ENCODE data around the gene SLC24A4.

The SLC24A4 gene

GRCh38 chr14:92507174-92507768, 184.3 kb downstream of the SLC24A4 start:
- DNase-seq = peak; percentile 81 to 94

- no peak for DNase-seq
These were observed 188.0 kb downstream of the SLC24A4 start for GRCh38 chr14:92510972-92511371.

GRCh38 chr14:92511453-92512238, 188.7 kb downstream of the SLC24A4 start:
- no peak for DNase-seq

- no peak for DNase-seq
These were observed 189.8 kb downstream of the SLC24A4 start for GRCh38 chr14:92512807-92513203.

DNA sequence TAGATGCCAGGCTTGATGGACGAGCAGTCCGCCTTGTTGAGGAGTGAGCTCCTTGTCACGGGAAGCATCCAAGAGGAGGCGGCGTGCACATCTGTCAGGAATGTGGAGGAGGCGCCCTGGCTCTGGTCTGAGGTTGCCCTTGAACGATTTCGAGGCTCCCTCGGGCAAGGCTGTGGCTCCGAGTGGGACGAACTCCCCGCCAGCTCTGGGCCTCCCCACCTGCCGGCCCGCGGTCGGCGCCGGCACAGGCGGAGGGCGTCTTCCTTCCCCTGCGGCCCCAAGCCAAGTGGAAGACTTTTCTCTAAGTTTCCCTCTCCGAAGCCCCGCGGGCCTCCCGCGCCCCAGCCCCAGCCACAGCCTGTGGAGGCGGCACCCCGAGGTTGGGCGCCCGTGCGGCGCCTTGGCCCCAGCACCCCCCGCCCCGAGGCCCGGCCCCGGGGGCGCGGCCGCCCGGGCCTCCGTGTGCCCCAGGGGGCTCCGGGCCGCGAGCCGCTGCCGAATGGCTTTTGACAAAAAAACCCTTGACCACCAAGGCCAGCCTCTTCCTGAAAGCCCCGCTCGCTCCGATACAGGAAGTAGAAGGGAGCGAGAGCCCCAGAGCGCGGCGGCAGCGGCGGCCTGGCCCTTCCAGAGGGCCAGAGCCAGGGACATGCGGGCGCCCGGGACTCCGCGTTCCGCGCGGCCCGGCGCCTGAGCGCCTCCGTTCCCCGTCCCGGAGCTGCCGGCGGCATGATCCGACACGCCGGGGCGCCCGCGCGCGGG, 190.4 kb downstream of the SLC24A4 start, which contains the start of gene RIN3:
RIN3 (plus strand) TSS at position 578 of the 762 bp plus-strand sequence; CDS start at position 730, 152 bp downstream.
- no peak for DNase-seq

DNA sequence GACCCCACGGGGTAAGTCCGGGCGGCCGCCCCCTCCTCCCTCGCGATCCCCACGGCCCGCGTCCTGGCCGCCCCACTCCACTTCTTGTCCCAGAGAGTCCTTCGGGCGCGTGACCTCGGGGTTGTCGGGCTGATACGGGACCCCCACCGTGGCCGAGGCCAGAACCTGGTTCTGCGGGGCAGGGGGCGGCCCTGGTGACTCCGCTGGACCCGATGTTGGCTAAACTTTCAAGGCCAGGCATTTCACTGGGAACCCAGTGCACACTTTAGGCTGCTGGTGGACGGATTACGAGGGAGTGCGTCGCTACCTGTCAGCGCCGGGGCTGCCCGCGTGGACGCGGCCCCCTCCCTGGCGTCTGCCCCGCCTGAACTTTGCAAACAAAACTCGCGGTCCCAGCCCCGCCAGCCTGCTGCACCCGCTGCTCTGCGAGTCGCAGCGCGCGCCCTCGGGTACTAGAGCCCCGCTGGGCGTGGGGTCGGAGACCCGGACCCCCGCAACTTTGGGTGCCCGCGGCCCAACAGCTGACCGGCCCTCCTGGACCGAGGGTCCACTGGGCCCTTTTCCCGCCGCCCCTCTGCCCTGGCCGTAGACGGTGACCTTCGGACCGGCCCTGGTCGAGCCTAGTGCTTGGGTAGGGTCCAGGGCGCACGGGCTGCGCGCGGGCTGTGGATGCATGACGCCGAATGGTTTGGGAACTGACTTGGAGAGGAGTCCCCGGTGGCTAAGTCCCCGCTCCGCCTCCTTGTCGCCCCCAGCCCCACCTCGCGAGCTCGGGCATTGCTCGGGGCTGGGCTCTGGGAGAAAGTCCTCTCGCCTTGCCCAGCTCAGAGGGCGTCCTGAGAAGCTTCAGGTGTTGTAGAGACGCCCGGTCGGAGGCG, 191.2 kb downstream of the SLC24A4 start:
- no peak for DNase-seq

- no peak for DNase-seq
These were observed 192.0 kb downstream of the SLC24A4 start for GRCh38 chr14:92514844-92515514.

GRCh38 chr14:92515546-92516343, 192.8 kb downstream of the SLC24A4 start:
- no peak for DNase-seq

GRCh38 chr14:92516344-92516965, 193.5 kb downstream of the SLC24A4 start:
- DNase-seq = no peak

- no peak for DNase-seq
These were observed 194.1 kb downstream of the SLC24A4 start for GRCh38 chr14:92516966-92517506.

DNA sequence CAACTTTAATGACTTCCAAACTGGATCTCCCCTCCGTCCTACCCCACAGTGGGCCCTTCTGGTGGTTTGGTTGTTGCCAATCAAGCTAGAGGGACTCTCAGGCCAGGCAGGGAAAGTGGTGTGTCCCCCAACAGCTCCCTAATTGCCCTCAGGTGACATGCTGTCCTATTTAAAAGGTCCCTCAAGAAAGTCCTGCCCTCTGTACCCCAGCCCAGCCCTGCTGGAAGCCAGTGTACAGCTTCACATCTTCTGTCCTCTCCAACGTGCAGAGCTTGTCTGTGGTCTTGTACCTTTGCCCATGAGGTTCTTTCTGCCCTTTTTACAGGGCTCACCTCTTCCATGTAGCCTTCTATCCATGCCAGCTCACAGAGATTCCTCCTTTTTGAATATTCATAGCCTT, 194.8 kb downstream of the SLC24A4 start:
- no peak for DNase-seq

DNA sequence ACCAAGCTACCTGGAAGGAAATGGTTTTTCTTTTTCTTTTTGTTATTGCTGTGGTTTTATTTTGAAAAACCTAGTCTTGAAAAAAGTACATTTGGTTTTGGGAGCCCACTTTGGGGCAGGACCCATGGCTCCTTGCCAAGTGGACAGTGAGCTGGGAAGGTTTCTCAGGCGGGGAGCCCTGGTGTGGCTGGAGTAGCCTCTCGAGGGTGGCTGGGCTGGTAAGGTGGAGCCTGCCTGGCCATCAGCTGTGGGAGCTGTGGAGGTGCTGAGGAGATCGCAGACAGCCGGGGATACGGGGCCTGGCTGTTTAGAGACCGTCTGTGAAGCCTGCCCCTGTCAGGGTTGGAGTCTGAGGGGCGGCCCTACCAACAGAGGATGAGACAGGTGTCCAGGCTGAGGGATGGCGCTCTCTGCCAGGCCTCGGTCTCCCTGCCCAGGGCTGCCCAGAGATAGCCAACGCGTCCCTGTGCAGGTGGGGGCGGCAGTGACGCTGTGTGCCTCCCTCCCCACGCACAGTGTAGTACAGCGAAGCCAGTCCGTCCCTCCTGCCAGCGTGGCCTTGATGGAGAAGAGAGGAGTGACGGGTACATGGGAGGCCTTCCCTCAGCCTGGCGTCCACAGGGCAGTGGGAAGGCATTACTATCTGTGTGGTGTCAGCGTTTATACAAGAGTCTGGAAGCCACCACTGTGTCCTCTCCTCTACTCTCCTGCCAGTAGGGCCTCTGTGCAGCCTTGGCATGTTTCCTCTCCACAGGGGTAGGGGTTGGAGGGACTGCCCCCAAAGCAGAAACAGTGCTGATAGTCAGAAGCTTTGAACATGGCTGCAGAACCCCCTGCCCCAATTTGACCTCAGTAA, 196.5 kb downstream of the SLC24A4 start:
- DNase-seq = no peak

DNA sequence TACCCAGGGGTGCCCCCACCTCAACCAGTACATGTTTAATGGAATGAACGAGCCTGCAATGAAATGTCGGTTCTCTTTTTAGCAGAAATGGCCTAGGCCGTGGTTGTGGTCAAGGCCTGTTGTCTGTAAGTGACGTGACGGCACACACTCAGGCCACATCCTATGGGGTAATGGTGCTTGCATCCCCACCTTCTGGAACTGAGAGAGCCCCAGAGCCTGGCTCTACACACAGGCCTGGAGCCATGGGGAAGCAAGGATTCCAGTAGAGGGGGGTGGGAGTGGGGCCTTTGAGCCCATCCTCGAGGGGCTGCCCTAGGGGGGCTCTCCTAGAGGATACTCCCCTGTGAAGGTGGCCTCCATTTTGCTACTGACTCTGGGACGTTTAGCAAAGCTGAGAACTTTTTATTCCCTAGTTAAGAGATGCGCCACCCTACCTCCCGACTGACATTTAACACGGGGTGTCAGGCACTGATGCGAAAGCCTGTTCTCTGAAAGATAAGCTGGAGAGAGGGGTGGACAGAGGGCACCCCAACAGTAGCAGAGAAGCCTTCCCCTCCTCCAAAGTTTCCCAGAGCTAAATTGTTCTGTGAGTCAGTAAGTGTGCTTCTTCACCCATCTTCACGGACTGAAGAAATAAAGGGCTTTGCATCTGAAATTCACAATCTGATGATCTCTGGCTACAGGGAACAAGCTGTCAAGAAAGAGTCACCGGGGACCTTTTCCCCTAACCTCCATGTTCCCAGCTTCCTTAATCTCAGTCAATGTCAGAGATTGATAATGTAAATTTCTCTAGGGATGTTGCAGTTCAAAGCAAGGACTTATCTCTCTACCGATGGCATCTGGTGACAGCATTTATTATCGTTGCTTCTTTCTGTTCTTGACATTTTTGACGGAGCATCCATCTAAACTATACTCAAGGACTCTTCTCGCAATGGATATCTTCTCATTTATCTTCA, 197.4 kb downstream of the SLC24A4 start:
- no peak for DNase-seq

- no peak for DNase-seq
These were observed 198.1 kb downstream of the SLC24A4 start for GRCh38 chr14:92521058-92521415.

DNA sequence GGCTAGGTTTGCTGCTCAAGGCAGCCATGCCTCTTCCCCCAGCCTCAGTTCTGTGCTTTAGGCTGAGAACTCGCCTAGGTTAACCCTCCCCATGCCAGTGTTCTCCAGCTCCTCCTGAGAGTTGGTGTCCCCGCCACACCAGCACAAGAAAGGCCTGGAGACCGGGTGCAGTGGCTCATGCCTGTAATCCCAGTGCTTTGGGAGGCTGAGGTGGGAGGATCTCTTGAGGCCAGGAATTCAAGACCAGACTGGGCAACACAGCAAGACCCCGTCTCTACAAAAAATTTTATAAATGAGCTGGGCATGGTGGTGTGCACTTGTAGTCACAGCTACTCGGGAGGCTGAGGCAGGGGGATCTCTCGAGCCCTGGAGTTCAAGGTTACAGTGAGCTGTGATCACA, 200.8 kb downstream of the SLC24A4 start:
- DNase-seq = no peak

- no peak for DNase-seq
These were observed 201.7 kb downstream of the SLC24A4 start for GRCh38 chr14:92524602-92525185.

DNA sequence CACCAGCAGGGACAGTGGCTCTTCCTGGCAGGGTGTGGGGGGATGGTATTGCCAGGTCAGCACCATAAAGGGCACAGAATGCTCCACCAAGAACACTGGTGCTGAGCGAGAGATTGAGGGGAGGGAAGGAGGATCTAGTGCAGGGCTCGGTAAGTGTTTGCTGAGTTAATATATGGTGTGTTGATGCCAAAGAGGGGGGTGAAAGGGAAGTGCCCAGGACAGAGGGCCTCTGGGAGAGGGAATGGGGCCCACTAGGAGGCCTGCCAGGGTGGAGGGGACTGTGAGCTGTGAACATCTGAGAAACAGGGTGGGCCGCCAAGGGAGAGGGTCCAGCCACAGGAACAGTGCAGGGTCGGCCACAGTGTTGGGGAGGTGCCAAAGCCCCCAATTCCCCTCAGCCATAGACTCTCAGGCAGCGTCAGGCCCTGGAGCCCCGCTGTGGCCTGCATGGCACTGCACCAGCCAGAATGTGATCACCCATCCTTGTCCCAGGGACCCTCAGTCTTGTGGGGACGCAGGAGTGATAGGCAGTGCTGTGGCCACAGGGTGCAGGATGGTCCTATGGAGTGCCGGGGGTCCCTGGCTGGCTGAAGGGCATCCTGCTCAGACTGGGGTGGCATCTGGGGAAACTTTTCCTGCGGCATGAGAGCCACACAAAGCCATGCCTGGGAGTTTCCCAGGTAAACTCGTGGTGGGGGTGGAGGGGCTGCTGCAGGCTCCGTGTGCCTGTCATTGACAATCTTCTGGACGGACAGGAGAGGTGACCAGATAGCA, 202.5 kb downstream of the SLC24A4 start:
- no peak for DNase-seq
